Endodermal cell (in vitro differentiated cells): Measurements from ENCODE around the gene MAP4K3. TPM values are rescaled to one million over a fixed set of nuclear protein-coding genes. Genes with fewer than 3 reads are reported as not detected.

Experiments used
- DNase-seq: peaks from one replicate; pipeline ENCODE4 v3.0.0-alpha.2; 2017
- H3K27ac ChIP-seq: 2 replicates; pipeline ENCODE4 v1.5.1; 2013; ENCODE audit warnings: mild to moderate bottlenecking, low read depth, low read length, moderate library complexity
- H3K27me3 ChIP-seq: 2 replicates; pipeline ENCODE4 v1.6.1; 2013; ENCODE audit warnings: mild to moderate bottlenecking, low read length, moderate library complexity; ENCODE audit not compliant: insufficient read depth, control insufficient read depth, poor library complexity, severe bottlenecking
- H3K36me3 ChIP-seq: 2 replicates; pipeline ENCODE4 v1.7.0; 2013; ENCODE audit warnings: mild to moderate bottlenecking, low read length, moderate library complexity; ENCODE audit not compliant: control insufficient read depth, insufficient read depth
- H3K4me1 ChIP-seq: one replicate; pipeline ENCODE4 v1.7.0; 2013; ENCODE audit warnings: low read length; ENCODE audit not compliant: control insufficient read depth, insufficient read depth
- H3K4me3 ChIP-seq: 2 replicates; pipeline ENCODE4 v1.5.1; 2013; ENCODE audit warnings: mild to moderate bottlenecking, low read length, moderate library complexity
- H3K9ac ChIP-seq: 2 replicates; pipeline ENCODE4 v1.6.1; 2013; ENCODE audit warnings: mild to moderate bottlenecking, low read length, moderate library complexity; ENCODE audit not compliant: poor library complexity, severe bottlenecking; ENCODE audit errors: extremely low read depth
- H3K9me3 ChIP-seq: 2 replicates; pipeline ENCODE4 v1.6.1; 2013; ENCODE audit warnings: mild to moderate bottlenecking, low read length, moderate library complexity; ENCODE audit not compliant: control insufficient read depth
- H3K27ac Mint-ChIP-seq: 2 replicates; pipeline ENCODE4 v1.8.0; 2020; ENCODE audit warnings: mixed read lengths
- H3K27me3 Mint-ChIP-seq: 2 replicates; pipeline ENCODE4 v1.8.0; 2021; ENCODE audit warnings: mild to moderate bottlenecking, mixed read lengths; ENCODE audit not compliant: insufficient read depth
- H3K36me3 Mint-ChIP-seq: 2 replicates; pipeline ENCODE4 v1.8.0; 2020; ENCODE audit warnings: low read depth, mixed read lengths
- H3K4me1 Mint-ChIP-seq: 2 replicates; pipeline ENCODE4 v1.8.0; 2020; ENCODE audit warnings: mixed read lengths
- H3K4me3 Mint-ChIP-seq: 2 replicates; pipeline ENCODE4 v1.8.0; 2020; ENCODE audit warnings: mild to moderate bottlenecking, moderate library complexity, mixed read lengths
- H3K9me3 Mint-ChIP-seq: 2 replicates; pipeline ENCODE4 v1.8.0; 2020; ENCODE audit warnings: mild to moderate bottlenecking, mixed read lengths
- WGBS, 2 experiments: methylation state at CpG; one replicate each; pipeline versions ENCODE4 v1.1.5 to v1.1.7; 2013; ENCODE audit warnings: missing lambda C conversion rate in 2 of 2, mixed read lengths in 1 of 2; ENCODE audit not compliant: insufficient coverage in 1 of 2, insufficient read length in 1 of 2; 5-methylcytosine and 5-hydroxymethylcytosine counted together
- total RNA-seq, 2 donors: library from RNA; stranded (reverse); fragmentation: NEBNext Ultra II Directional in 1 of 2; extraction: Animal tissue kit (Norgen Biotek cat#: 25700) in 1 of 2; gene quantifications; 2 replicates in 1 of 2; 3 replicates in 1 of 2; pipeline ENCODE4 v1.2.1, GENCODE V29; 2021
- TF ChIP-seq, protein P1 (sequence below): fragments of 200-600 bp; sonication (generic); conservative IDR thresholded peaks from 2 replicates; pipeline ENCODE4 v1.5.0; 2021; ENCODE audit warnings: antibody characterized with exemption, mild to moderate bottlenecking

The MAP4K3 gene
- total RNA-seq, 2 donors from 2014 or later: 39.1 to 45.5 TPM

DNA sequence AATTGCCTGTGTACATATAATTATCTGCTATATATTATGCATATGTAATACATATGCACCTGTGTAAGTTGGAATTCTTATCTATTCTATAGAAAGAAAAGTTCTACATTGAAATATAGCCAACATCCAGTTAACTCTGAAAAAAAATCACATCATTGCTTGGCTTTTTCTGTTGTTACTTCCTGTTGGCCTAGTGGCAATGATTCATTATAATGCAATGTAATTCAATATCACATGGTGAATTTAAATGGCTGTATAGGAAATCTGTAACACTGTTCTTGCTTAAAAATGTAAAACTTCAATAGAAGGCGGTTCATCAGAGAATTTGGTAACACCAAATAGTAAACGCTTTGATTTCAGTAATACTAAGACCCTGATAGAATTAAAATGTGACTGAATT lies 44.5 kb upstream of the MAP4K3 start:
- no peaks in the 10 kb centered on the region for H3K27me3 Mint-ChIP-seq
- Histone ChIP-seq H3K4me3 (no peak overlapping the region), H3K27ac (no peak overlapping the region), H3K9me3 (no peaks in the 10 kb centered on the region), H3K27me3 (no peaks in the 10 kb centered on the region), H3K9ac (no peak overlapping the region), H3K4me1 (peaks cover 3% of the 10 kb centered on the region), H3K36me3 (no peaks in the 10 kb centered on the region)
- H3K9me3 Mint-ChIP-seq: peaks cover 5% of the 10 kb centered on the region
- no peak for DNase-seq
- peaks cover 3% of the 10 kb centered on the region for H3K36me3 Mint-ChIP-seq
- no peak overlapping the region for H3K4me3 Mint-ChIP-seq
- peaks cover 19% of the 10 kb centered on the region for H3K4me1 Mint-ChIP-seq
- H3K27ac Mint-ChIP-seq: no peak overlapping the region
- 83 to 92% methylated on average over 1 to 2 of the region's 2 CpGs for WGBS, 2 experiments
- TF ChIP-seq, protein P1, sequence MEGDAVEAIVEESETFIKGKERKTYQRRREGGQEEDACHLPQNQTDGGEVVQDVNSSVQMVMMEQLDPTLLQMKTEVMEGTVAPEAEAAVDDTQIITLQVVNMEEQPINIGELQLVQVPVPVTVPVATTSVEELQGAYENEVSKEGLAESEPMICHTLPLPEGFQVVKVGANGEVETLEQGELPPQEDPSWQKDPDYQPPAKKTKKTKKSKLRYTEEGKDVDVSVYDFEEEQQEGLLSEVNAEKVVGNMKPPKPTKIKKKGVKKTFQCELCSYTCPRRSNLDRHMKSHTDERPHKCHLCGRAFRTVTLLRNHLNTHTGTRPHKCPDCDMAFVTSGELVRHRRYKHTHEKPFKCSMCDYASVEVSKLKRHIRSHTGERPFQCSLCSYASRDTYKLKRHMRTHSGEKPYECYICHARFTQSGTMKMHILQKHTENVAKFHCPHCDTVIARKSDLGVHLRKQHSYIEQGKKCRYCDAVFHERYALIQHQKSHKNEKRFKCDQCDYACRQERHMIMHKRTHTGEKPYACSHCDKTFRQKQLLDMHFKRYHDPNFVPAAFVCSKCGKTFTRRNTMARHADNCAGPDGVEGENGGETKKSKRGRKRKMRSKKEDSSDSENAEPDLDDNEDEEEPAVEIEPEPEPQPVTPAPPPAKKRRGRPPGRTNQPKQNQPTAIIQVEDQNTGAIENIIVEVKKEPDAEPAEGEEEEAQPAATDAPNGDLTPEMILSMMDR: no peak

DNA sequence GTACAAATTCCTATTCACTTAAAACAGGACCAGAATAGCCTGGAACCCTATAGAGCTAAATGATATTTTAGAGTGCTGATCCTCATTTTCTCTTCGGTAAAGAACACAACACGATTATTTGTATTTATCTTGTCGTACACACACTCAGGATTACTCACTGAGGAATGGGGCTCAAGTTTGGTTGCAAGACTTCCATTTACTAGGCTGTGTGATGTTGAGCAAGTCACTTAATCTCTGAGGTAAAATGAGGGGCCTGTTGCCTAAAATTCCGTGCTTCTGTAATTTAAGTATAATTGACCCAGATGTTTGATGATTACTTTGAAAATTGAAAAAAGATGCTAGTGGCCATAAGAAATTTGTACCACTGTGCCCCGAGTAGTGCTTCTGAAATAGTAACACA lies 42.6 kb upstream of the MAP4K3 start:
- Histone ChIP-seq H3K4me3 (no peak overlapping the region), H3K4me1 (no peaks in the 10 kb centered on the region), H3K9me3 (no peaks in the 10 kb centered on the region), H3K27ac (no peak overlapping the region), H3K36me3 (no peaks in the 10 kb centered on the region), H3K9ac (no peak overlapping the region), H3K27me3 (no peaks in the 10 kb centered on the region)
- no peak overlapping the region for H3K4me3 Mint-ChIP-seq
- H3K9me3 Mint-ChIP-seq: peaks cover 5% of the 10 kb centered on the region
- peaks cover 3% of the 10 kb centered on the region for H3K36me3 Mint-ChIP-seq
- H3K27ac Mint-ChIP-seq: no peak overlapping the region
- no peaks in the 10 kb centered on the region for H3K27me3 Mint-ChIP-seq
- TF ChIP-seq, protein P1: no peak
- no peak for DNase-seq
- 91 to 94% methylated on average over 5 of the region's 5 CpGs for WGBS, 2 experiments
- peaks cover 14% of the 10 kb centered on the region for H3K4me1 Mint-ChIP-seq

DNA sequence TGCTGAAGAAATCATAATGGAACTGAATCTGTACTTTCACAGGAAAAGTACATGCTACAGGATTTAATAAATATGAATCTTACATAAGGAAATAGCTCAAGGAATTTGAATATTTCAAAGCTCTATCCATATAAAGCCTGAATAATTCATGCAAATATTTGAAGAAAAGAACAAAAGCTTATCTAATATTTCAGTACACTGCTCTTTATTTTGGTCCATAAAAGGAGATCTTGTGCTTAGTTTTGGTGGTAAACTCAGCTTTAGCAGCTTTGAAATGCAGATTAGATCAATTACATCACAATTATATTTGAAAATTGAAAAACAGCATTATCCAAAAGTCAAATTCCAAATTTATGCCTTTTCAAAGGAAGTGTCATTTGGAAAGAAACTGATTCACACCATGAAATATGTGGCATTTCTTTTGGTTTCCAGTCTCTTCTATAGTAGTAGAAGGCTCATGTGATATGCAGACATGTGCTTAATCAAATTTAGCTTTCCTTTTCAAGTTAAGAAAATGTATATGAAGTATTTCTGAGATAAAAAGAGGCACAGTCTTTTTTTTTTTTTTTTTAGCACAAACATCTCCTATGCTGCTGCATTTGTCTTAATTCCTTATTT lies 42.1 kb upstream of the MAP4K3 start:
- Histone ChIP-seq H3K36me3 (no peaks in the 10 kb centered on the region), H3K9me3 (no peaks in the 10 kb centered on the region), H3K27ac (no peak overlapping the region), H3K4me1 (no peaks in the 10 kb centered on the region), H3K4me3 (no peak overlapping the region), H3K9ac (no peak overlapping the region), H3K27me3 (no peaks in the 10 kb centered on the region)
- Mint-ChIP-seq H3K4me3 (no peak overlapping the region), H3K27ac (no peak overlapping the region), H3K4me1 (peaks cover 9% of the 10 kb centered on the region), H3K27me3 (no peaks in the 10 kb centered on the region), H3K9me3 (peaks cover 5% of the 10 kb centered on the region), H3K36me3 (peaks cover 3% of the 10 kb centered on the region)
- TF ChIP-seq, protein P1: no peak
- no peak for DNase-seq
